Activated CD8-positive, alpha-beta T cell treated with anti-CD3 and anti-CD28 coated beads for 36 hours (primary cell): Measurements from ENCODE around the gene TM9SF1. TPM values are rescaled to one million over a fixed set of nuclear protein-coding genes. Genes with fewer than 3 reads are reported as not detected.
A peak's percentile ranks its signal among the peaks of the same experiment; 100 is the strongest.

Source experiments
- ATAC-seq: fragments of 200-7000 bp; cut with Tn5 transposase; one replicate; pipeline ENCODE4 v1.10.0; 2021; ENCODE audit warnings: mild to moderate bottlenecking, moderate library complexity
- CTCF ChIA-PET: fragments of 350-600 bp; sonication (Branson Sonifier 250); formaldehyde crosslinking; loops from one replicate; lab custom pipeline; 2021; ENCODE audit warnings: antibody characterized with exemption; lab: Charles Lee
- POLR2A ChIA-PET: fragments of 350-600 bp; sonication (Branson Sonifier 250); formaldehyde crosslinking; loops from one replicate; lab custom pipeline; 2021; ENCODE audit warnings: antibody characterized with exemption; lab: Charles Lee
- DNase-seq: peaks from one replicate; pipeline ENCODE4 v3.0.0-alpha.2; 2020
- H3K27ac Mint-ChIP-seq: one replicate; pipeline ENCODE4 v1.8.0; 2021; ENCODE audit warnings: mild to moderate bottlenecking, mixed read lengths
- H3K27me3 Mint-ChIP-seq: one replicate; pipeline ENCODE4 v1.8.0; 2021; ENCODE audit warnings: mixed read lengths
- H3K36me3 Mint-ChIP-seq: one replicate; pipeline ENCODE4 v1.8.0; 2021; ENCODE audit warnings: low read depth, mixed read lengths
- H3K4me1 Mint-ChIP-seq: one replicate; pipeline ENCODE4 v1.8.0; 2021; ENCODE audit warnings: low read depth, mixed read lengths
- H3K4me3 Mint-ChIP-seq: one replicate; pipeline ENCODE4 v1.8.0; 2021; ENCODE audit warnings: mild to moderate bottlenecking, moderate library complexity, mixed read lengths
- H3K9me3 Mint-ChIP-seq: one replicate; pipeline ENCODE4 v1.8.0; 2021; ENCODE audit warnings: mixed read lengths
- CTCF ChIP-seq: fragments of 200-600 bp; IDR thresholded peaks from one replicate; pipeline ENCODE4 v1.8.0; 2022; ENCODE audit warnings: antibody characterized with exemption, mild to moderate bottlenecking
- intact Hi-C: fragments of 100-400 bp; cut with micrococcal nuclease; formaldehyde crosslinking; loops from one replicate; pipeline ENCODE4 v1.10.0; 2022
- total RNA-seq, 2 experiments: library from RNA; stranded (reverse); gene quantifications; one replicate each; pipeline ENCODE4 v1.2.3, GENCODE V29; 2021

TM9SF1 gene
- total RNA-seq, 2 experiments from 2014 or later, result 16.3 to 18.0 TPM

GRCh38 chr14:24145219-24145618 lies 50.0 kb downstream of the TM9SF1 start:
- POLR2A ChIA-PET, result interaction anchor here (1.0 to 10.7 kb wide), 12 partner anchors 8 to 69 kb away, joined by 3 to 178 read pairs (median 6); partner anchors contain the start of genes CHMP4A, DCAF11, IPO4 and IRF9
- Mint-ChIP-seq H3K36me3 (peaks cover 65% of the 10 kb centered on the region), H3K4me1 (peaks cover 54% of the 10 kb centered on the region), H3K27me3 (no peaks in the 10 kb centered on the region), H3K4me3 (peak overlapping the region; percentile 89), H3K27ac (peak overlapping the region; percentile 98), H3K9me3 (no peaks in the 10 kb centered on the region)
- intact Hi-C loops, result no loop called here
- no peak for TF ChIP-seq CTCF
- DNase-seq, result no peak
- ATAC-seq, result no peak
- CTCF ChIA-PET, result interaction anchor here (1.2 to 8.0 kb wide), 9 partner anchors 9 to 163 kb away, joined by 3 to 91 read pairs (median 9); partner anchors contain the start of genes CIDEB, IRF9 and PSME1

GRCh38 chr14:24144451-24144850 lies 50.8 kb downstream of the TM9SF1 start:
- CTCF ChIA-PET, result interaction anchor here (1.3 to 8.0 kb wide), 4 partner anchors 16 to 164 kb away, joined by 3 to 91 read pairs (median 8); partner anchors contain the start of genes CIDEB and IRF9
- POLR2A ChIA-PET, result interaction anchor here (0.9 to 10.7 kb wide), 5 partner anchors 9 to 45 kb away, joined by 3 to 178 read pairs (median 4); partner anchors contain the start of genes DCAF11, IRF9 and NRL
- TF ChIP-seq CTCF, result no peak
- intact Hi-C loops, result no loop called here
- Mint-ChIP-seq H3K27me3 (no peaks in the 10 kb centered on the region), H3K27ac (peak overlapping the region; percentile 67), H3K4me3 (peak overlapping the region; percentile 89), H3K9me3 (no peaks in the 10 kb centered on the region), H3K4me1 (peaks cover 54% of the 10 kb centered on the region), H3K36me3 (peaks cover 67% of the 10 kb centered on the region)
- no peak for DNase-seq
- no peak for ATAC-seq

- intact Hi-C loops, result no loop called here
- H3K36me3 Mint-ChIP-seq, result peaks cover 67% of the 10 kb centered on the region
- ChIA-PET CTCF (interaction anchor here (1.3 to 1.8 kb wide), 4 partner anchors 17 to 165 kb away, joined by 3 to 10 read pairs (median 6); partner anchors contain the start of genes CIDEB and IRF9), POLR2A (interaction anchor here (0.8 to 10.7 kb wide), 7 partner anchors 10 to 70 kb away, joined by 3 to 178 read pairs (median 4); partner anchors contain the start of genes CHMP4A, DCAF11, IRF9 and NRL)
- H3K9me3 Mint-ChIP-seq, result no peaks in the 10 kb centered on the region
- peaks cover 54% of the 10 kb centered on the region for H3K4me1 Mint-ChIP-seq
- no peaks in the 10 kb centered on the region for H3K27me3 Mint-ChIP-seq
- ATAC-seq (no peak), DNase-seq (no peak)
- no peak overlapping the region for H3K4me3 Mint-ChIP-seq
- TF ChIP-seq CTCF, result no peak
- peak overlapping the region; percentile 72 for H3K27ac Mint-ChIP-seq
Observed at GRCh38 chr14:24143511-24143910, 51.7 kb downstream of the TM9SF1 start.

- ATAC-seq (peak; percentile 87), DNase-seq (peak; percentile 100)
Observed at GRCh38 chr14:24141097-24141880, 54.0 kb downstream of the TM9SF1 start, which contains the start of gene EMC9. Gene EMC9 (minus strand): TSS chr14:24141591. CDS start chr14:24141304, 287 bp downstream.

More at GRCh38 chr14:24141097-24141880, 54.0 kb downstream of the TM9SF1 start, which contains the start of gene EMC9:
- peaks cover 68% of the 10 kb centered on the region for H3K4me1 Mint-ChIP-seq
- H3K27me3 Mint-ChIP-seq, result no peaks in the 10 kb centered on the region
- ChIA-PET CTCF (interaction anchor here (0.7 to 1.7 kb wide), 8 partner anchors 9 to 100 kb away, joined by 3 to 15 read pairs (median 6); partner anchors contain the start of genes DCAF11, IRF9 and NRL), POLR2A (interaction anchor here (0.6 to 2.3 kb wide), 14 partner anchors 8 to 85 kb away, joined by 3 to 19 read pairs (median 4); partner anchors contain the start of genes DCAF11, IPO4, IRF9 and NRL)
- peak within 1 kb of the TSS; percentile 97 for H3K27ac Mint-ChIP-seq
- intact Hi-C loops, result loop anchor here (2.0 kb wide), 1 partner anchor 26 kb away; the partner anchor contains the start of genes DCAF11 and NRL
- H3K9me3 Mint-ChIP-seq, result no peaks in the 10 kb centered on the region
- peak; percentile 39 for TF ChIP-seq CTCF
- H3K4me3 Mint-ChIP-seq, result peak within 1 kb of the TSS; percentile 97
- peaks cover 83% of the 10 kb centered on the region for H3K36me3 Mint-ChIP-seq
